Activated T-helper 2 cell treated with anti-CD3 and anti-CD28 coated beads, Interferon-gamma antibody, Interleukin-2, Interleukin-4, amounts not matched to agents 10 μg/mL and 5 μg/mL and 100 μg/mL, durations not matched to agents 14 hours and 24 hours and 36 hours (primary cell): Measurements from ENCODE around the gene MSL3B.

Source experiments
- DNase-seq: peaks from one replicate; pipeline ENCODE4 v3.0.0; 2021; ENCODE audit warnings: low spot score
- H3K27ac Mint-ChIP-seq: one replicate; pipeline ENCODE4 v1.8.0; 2021; ENCODE audit warnings: mixed read lengths
- H3K27me3 Mint-ChIP-seq: one replicate; pipeline ENCODE4 v1.8.0; 2021; ENCODE audit warnings: low read depth, mixed read lengths
- H3K36me3 Mint-ChIP-seq: one replicate; pipeline ENCODE4 v1.8.0; 2021; ENCODE audit warnings: low read depth, mixed read lengths
- H3K4me1 Mint-ChIP-seq: one replicate; pipeline ENCODE4 v1.8.0; 2021; ENCODE audit warnings: low read depth, mixed read lengths
- H3K4me3 Mint-ChIP-seq: one replicate; pipeline ENCODE4 v1.8.0; 2021; ENCODE audit warnings: low read depth, mild to moderate bottlenecking, moderate library complexity, mixed read lengths
- H3K9me3 Mint-ChIP-seq: one replicate; pipeline ENCODE4 v1.8.0; 2021; ENCODE audit warnings: mixed read lengths
- intact Hi-C: fragments of 100-400 bp; cut with micrococcal nuclease; formaldehyde crosslinking; loops from one replicate; pipeline ENCODE4 v1.15.1; 2023

The MSL3B gene

DNA sequence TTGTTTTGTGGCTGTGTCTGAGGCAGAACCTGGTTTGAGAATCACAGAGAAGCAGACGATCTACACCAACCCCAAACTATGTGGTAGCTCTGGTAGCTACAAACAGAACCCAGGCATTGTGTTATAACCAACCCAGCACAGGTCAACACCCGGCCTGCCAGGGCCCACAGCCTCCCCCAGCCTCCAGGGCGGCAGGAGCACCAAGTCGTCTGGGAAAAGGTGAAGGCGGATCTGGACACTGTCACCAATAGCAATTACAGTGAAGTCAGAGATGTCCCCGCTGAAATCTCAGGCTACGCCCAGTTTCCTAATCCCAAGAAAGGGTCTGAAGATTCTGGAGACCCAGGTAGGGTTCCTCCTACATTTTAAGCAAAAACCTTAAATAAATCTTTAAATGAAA is 17.4 kb downstream of the MSL3B start:
- intact Hi-C loops: loop anchor here (5.0 kb wide), 1 partner anchor 642 kb away; no protein-coding TSS in a partner anchor
- H3K4me1 Mint-ChIP-seq: peaks cover 51% of the 10 kb centered on the region
- peaks cover 79% of the 10 kb centered on the region for H3K36me3 Mint-ChIP-seq
- H3K27ac Mint-ChIP-seq: no peak overlapping the region
- no peaks in the 10 kb centered on the region for H3K9me3 Mint-ChIP-seq
- H3K27me3 Mint-ChIP-seq: no peaks in the 10 kb centered on the region
- DNase-seq: no peak
- H3K4me3 Mint-ChIP-seq: no peak overlapping the region

DNA sequence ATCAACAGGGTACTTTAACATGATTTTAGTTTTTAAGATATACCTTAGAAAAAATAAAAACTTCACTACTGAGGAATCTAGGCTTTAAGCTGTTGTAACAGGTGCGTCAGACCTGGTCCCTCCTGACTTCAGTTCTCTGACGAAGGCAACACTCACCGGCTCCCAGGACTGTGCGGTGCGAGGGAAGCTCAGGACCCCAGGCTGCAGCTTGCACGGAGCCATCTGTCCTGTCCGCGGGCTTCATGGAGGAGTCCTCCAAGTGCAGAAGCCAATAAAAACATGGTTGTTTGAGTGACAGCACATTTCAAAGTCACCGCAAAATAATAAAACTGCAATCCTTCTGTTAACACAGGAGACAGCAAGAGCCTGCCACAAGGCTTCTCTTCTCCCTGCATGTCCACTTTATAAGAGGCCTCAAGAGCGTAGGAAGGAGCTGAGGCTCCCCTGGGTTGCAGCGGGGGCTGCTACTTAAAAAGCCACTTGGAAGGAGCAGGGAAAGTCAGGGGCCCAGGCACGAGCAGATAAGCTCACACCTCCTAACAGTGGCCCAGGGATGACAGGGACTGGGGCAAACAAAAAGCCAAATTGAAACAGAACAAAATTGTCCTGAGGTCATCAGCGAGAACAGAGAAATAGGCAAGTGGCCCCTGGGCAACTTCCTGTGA is 18.4 kb downstream of the MSL3B start:
- H3K4me3 Mint-ChIP-seq: no peak overlapping the region
- H3K27ac Mint-ChIP-seq: no peak overlapping the region
- no peak for DNase-seq
- peaks cover 88% of the 10 kb centered on the region for H3K36me3 Mint-ChIP-seq
- no peaks in the 10 kb centered on the region for H3K27me3 Mint-ChIP-seq
- no peaks in the 10 kb centered on the region for H3K9me3 Mint-ChIP-seq
- peaks cover 43% of the 10 kb centered on the region for H3K4me1 Mint-ChIP-seq
- intact Hi-C loops: loop anchor here (5.0 kb wide), 1 partner anchor 643 kb away; no protein-coding TSS in a partner anchor

DNA sequence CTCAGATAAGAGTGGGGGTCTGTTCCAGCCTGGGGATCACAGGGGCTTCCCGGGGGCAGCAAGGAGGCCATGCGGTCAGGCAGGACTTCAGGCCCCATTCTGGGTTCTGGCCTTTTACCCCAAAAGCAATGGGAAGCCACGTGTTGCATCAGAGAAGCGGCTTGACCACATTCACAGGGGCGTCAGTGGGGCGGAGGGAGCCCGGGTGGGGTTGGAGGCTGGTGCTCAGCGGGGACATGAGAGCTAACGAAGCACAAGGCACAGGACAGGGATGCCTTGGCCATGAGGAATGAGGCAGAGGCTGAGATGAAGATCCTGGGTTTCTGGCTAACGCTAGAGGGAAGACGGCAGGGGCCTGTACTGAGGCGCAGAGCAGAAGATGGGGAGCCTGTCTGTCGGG is 19.9 kb downstream of the MSL3B start:
- Mint-ChIP-seq H3K36me3 (peaks cover 95% of the 10 kb centered on the region), H3K4me3 (no peak overlapping the region), H3K4me1 (peaks cover 43% of the 10 kb centered on the region), H3K27me3 (no peaks in the 10 kb centered on the region), H3K27ac (peak overlapping the region; percentile 42), H3K9me3 (no peaks in the 10 kb centered on the region)
- DNase-seq: no peak
- intact Hi-C loops: no loop called here

DNA sequence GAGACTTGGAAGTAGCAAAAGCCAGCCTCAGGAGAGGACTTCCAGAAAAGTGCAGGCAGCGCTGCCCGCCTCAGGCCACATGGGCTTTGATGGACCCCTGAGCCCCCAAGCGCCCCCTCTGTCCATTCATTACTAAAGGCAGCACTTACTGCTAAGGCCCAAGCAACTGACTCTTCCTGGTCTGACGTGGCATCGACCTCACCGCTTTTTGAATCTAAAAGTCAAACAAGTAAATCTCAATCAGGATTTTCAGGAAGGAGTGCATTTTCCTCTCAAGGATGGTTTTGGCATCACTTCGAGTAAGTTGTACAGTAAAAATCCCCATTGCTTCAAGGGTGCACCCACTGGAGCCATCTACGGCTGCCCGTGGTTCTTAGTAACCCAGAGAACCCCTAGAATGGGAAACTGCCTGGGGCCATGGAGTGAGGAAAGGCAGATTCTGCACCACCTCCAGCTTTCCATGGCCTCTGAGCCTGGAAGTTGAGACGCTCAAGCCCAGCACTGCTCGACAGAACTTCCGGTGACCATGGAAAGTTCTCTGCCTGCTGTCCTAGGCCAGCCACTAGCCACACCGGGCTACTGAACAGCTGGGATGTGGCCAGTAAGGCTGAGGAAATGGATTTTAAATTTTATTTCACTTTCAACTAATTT is 20.8 kb downstream of the MSL3B start:
- Mint-ChIP-seq H3K27ac (no peak overlapping the region), H3K36me3 (peaks cover 95% of the 10 kb centered on the region), H3K9me3 (no peaks in the 10 kb centered on the region), H3K4me3 (no peak overlapping the region), H3K27me3 (no peaks in the 10 kb centered on the region), H3K4me1 (peaks cover 35% of the 10 kb centered on the region)
- intact Hi-C loops: no loop called here
- no peak for DNase-seq

DNA sequence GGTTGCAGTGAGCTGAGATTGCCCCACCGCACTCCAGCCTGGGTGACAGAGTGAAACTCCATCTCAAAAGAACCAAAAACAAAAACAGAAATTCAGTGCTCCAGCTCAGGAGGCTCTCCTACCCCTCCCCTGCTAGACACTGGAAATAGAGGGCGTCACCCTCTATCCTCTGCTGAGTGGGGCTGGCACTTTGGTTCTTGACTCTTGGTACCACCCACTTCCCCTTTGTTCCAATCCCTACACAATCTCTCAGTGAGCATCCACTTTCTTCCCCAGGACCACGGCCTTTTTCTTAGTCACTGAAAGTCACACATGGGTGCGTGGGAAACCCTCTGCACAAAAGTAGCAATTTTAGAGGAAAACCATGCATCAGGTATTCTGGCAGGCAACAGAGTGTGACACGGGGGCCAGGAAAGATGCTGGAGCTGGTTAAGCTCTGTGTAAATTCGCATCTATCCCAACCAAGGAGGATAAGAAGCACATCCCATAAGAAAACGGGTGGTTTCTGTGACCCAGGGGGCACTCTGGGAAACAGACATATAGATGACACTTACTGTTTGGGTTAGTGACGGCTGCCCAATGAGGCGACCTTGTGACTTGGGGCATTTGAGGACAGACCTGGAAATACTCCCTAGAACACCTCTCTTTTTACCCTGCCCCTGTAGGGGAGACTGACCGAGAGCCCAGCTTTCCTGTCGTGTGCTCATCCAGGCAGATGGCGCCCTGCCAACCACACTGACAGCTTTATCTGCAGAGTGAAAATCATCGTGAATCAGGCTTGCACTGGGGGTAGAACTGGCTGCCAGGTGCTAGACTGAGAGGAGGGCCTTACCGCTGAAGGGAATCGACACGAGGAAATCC is 21.6 kb downstream of the MSL3B start:
- Mint-ChIP-seq H3K27ac (no peak overlapping the region), H3K27me3 (no peaks in the 10 kb centered on the region), H3K36me3 (peaks cover 95% of the 10 kb centered on the region), H3K9me3 (no peaks in the 10 kb centered on the region), H3K4me3 (no peak overlapping the region), H3K4me1 (peaks cover 32% of the 10 kb centered on the region)
- intact Hi-C loops: no loop called here
- DNase-seq: no peak

DNA sequence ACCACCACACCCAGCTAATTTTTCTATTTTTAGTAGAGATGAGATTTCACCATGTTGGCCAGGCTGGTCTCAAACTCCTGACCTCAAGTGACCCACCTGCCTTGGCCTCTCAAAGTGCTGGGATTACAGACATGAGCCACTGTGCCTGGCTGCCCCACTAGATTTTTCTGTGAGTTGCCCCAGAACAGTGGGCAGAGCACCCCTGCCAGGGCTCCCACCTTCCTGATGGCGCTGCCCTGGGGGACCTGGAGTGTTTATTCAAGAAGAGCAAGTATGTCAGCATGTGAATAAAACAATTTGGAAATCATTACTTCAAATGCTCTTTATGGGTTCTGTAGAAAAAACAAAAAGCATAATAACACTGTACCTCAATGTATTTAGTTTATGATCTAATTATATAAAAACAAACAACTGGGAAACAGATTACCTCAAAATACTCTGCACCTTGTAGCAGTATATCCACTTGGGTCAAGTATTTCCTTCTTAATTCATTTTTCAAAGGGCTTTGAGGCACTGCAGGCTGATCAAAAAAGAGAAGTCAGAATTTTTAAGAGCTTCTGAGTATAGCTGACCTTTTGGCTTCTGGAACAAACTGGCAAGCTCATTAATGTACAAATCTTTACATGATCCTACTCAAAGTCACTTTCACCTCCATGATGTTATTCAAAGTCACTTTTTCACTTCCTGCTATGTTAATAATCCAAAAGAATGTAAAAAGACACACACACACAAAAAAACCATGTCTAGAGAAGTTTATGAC is 22.7 kb downstream of the MSL3B start:
- intact Hi-C loops: no loop called here
- H3K9me3 Mint-ChIP-seq: no peaks in the 10 kb centered on the region
- no peak overlapping the region for H3K4me3 Mint-ChIP-seq
- DNase-seq: no peak
- peak overlapping the region; percentile 63 for H3K27ac Mint-ChIP-seq
- peaks cover 34% of the 10 kb centered on the region for H3K4me1 Mint-ChIP-seq
- H3K27me3 Mint-ChIP-seq: no peaks in the 10 kb centered on the region
- H3K36me3 Mint-ChIP-seq: peaks cover 97% of the 10 kb centered on the region

DNA sequence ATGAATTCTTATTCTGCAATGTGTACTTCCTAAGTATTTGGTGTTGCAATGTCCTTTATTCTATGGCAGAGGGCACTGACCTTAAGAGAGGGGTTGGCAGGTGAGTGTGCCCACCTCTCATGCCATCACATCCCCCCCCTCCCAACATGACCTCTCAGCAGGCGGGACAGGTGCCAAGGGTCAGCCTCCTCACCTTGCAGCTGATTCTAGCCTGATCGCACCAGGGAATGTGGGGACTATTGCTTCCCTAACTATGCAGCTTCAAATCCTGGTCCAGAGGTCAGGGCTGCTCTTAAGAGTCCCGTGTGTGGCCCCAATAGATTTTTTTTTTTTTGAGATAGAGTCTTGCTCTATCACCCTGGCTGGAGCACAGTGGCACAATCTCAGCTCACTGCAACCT is 23.4 kb downstream of the MSL3B start:
- H3K4me1 Mint-ChIP-seq: peaks cover 35% of the 10 kb centered on the region
- DNase-seq: no peak
- intact Hi-C loops: no loop called here
- H3K36me3 Mint-ChIP-seq: peaks cover 97% of the 10 kb centered on the region
- H3K9me3 Mint-ChIP-seq: no peaks in the 10 kb centered on the region
- no peak overlapping the region for H3K4me3 Mint-ChIP-seq
- no peaks in the 10 kb centered on the region for H3K27me3 Mint-ChIP-seq
- H3K27ac Mint-ChIP-seq: no peak overlapping the region

DNA sequence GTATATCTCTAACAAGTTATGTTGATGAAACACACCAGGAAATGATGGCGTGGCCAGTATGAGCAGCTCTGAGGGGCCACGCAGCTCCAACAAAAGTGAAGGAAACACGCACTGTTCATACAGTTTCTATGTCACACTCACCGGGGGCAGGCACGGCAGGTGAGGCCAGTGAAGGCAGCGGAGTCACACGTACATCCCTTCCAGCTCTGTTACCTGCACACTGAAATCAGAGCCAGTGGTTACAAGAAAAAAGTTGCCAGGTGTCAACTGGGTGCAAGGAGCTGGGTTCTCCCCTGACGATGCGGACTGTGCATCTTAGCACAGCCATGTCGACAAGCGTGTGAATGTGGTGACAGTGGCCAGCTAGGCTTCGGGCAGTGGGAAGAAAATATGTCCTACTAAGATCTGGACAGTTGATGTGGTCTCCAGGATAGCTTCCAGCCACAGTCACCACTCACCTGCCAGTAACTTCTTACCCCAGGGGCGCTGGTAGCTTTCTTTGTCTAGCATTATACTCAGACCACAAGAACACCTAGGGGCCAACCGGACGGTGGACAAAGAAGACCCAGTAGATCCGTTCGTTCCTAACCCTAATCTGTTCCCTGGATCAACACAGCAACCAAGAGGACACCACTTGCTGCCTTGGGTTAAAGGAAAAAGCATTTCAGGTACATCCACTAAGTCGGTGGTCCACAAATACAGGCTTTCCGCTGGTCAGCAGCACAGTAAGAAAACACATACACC is 23.9 kb downstream of the MSL3B start:
- H3K4me3 Mint-ChIP-seq: no peak overlapping the region
- no peaks in the 10 kb centered on the region for H3K9me3 Mint-ChIP-seq
- intact Hi-C loops: no loop called here
- peaks cover 35% of the 10 kb centered on the region for H3K4me1 Mint-ChIP-seq
- peaks cover 97% of the 10 kb centered on the region for H3K36me3 Mint-ChIP-seq
- no peaks in the 10 kb centered on the region for H3K27me3 Mint-ChIP-seq
- DNase-seq: no peak
- no peak overlapping the region for H3K27ac Mint-ChIP-seq

DNA sequence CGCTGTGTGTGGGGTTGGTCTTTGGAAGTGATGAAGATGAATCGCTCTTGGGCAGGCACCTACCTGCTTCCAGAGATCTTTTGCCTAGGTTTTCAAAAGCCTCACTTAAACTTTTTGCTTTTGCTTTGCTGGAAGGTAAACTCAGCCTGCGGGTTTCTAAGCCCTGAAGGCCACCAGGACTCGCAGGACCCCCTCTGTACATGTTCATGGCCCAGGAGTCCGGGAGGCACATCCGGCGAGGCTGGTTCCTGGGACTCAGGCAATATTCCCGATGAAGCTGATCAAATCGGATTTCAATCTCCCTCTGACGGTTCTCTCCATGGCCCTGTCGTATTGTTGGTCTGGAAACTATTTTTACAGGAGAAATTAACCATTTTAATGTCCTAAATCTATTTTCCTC is 27.0 kb downstream of the MSL3B start:
- Mint-ChIP-seq H3K36me3 (peaks cover 97% of the 10 kb centered on the region), H3K27ac (no peak overlapping the region), H3K27me3 (no peaks in the 10 kb centered on the region), H3K4me3 (no peak overlapping the region), H3K9me3 (no peaks in the 10 kb centered on the region), H3K4me1 (peaks cover 35% of the 10 kb centered on the region)
- intact Hi-C loops: no loop called here
- DNase-seq: no peak

DNA sequence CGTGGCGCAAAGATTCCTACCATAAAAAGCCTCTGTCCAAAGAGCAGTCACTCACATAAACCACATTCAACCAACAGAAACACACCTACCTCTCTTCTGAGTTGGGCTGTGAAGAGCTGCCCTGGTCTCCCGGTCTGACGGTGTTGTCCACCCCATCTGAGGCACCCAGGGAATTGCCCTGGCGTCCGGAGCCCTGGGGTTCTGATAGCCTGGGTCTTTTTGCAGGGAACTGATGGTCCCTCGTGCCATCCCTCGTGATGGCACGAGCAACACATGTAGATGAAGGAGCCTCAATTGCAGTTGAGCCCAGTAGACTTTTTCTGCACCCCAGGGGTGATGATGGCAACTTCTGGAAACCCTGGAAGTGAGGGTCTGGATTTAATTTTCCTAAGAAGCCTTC is 27.7 kb downstream of the MSL3B start:
- Mint-ChIP-seq H3K4me1 (peaks cover 32% of the 10 kb centered on the region), H3K9me3 (no peaks in the 10 kb centered on the region)
- DNase-seq: no peak

DNA sequence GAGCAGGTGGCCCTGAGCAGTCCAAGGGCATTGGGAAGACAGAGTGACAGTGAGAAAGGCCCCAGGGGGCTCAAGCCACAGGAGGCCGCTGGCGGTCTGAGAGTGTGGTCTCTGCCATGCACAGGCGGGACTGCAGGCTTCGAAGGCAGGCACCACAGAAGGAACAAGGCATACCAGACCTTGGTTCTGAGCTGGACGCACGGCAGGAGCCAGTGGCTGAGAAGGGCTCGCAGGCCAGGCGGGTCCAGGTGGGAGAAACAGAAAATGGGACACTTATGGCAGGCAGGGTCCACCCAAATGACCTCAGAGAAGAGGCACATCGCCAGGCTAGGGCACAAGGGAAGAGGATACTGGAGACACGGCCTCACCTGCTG is 28.8 kb downstream of the MSL3B start:
- no peak overlapping the region for H3K4me3 Mint-ChIP-seq
- DNase-seq: no peak
- H3K36me3 Mint-ChIP-seq: peaks cover 95% of the 10 kb centered on the region
- peaks cover 32% of the 10 kb centered on the region for H3K4me1 Mint-ChIP-seq
- no peaks in the 10 kb centered on the region for H3K27me3 Mint-ChIP-seq
- H3K9me3 Mint-ChIP-seq: no peaks in the 10 kb centered on the region
- intact Hi-C loops: no loop called here
- H3K27ac Mint-ChIP-seq: peak overlapping the region; percentile 29

More for the DNA sequence above, 27.7 kb downstream of the MSL3B start:
- peaks cover 94% of the 10 kb centered on the region for H3K36me3 Mint-ChIP-seq
- intact Hi-C loops: no loop called here
- H3K27ac Mint-ChIP-seq: no peak overlapping the region
- H3K27me3 Mint-ChIP-seq: no peaks in the 10 kb centered on the region
- H3K4me3 Mint-ChIP-seq: no peak overlapping the region
